ENCODE results near the gene CCDC182. TPM values are rescaled to one million over a fixed set of nuclear protein-coding genes. Genes with fewer than 3 reads are reported as not detected.

The CCDC182 gene
- total and polyA plus RNA-seq, 2 experiments from 2014 or later, result not detected

DNA sequence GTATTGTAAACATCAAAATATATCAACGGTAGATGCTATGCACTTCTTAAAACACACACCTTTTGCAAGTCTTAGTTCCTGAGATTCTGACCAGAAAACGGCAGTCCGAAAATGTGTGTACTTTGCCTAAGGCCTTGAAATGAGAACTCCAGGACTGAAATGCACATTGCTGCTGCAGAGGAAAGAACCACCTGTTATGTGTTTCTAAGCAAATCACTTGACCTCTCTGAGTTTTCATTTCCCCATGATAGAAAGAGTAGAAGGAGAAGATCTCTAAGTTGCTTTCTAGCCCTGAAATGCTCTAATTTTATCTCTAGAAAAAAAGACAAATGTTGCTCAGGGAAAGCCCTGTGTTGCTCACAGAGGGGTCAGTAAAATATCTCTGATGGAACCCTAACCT, 9.9 kb downstream of the CCDC182 start (continued):
- TF ChIP-seq, protein P1, sequence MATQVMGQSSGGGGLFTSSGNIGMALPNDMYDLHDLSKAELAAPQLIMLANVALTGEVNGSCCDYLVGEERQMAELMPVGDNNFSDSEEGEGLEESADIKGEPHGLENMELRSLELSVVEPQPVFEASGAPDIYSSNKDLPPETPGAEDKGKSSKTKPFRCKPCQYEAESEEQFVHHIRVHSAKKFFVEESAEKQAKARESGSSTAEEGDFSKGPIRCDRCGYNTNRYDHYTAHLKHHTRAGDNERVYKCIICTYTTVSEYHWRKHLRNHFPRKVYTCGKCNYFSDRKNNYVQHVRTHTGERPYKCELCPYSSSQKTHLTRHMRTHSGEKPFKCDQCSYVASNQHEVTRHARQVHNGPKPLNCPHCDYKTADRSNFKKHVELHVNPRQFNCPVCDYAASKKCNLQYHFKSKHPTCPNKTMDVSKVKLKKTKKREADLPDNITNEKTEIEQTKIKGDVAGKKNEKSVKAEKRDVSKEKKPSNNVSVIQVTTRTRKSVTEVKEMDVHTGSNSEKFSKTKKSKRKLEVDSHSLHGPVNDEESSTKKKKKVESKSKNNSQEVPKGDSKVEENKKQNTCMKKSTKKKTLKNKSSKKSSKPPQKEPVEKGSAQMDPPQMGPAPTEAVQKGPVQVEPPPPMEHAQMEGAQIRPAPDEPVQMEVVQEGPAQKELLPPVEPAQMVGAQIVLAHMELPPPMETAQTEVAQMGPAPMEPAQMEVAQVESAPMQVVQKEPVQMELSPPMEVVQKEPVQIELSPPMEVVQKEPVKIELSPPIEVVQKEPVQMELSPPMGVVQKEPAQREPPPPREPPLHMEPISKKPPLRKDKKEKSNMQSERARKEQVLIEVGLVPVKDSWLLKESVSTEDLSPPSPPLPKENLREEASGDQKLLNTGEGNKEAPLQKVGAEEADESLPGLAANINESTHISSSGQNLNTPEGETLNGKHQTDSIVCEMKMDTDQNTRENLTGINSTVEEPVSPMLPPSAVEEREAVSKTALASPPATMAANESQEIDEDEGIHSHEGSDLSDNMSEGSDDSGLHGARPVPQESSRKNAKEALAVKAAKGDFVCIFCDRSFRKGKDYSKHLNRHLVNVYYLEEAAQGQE (IDR thresholded peaks at IDR 0.05; ENCODE audit: unreplicated experiment), result no peak
- TF ChIP-seq, protein P2, sequence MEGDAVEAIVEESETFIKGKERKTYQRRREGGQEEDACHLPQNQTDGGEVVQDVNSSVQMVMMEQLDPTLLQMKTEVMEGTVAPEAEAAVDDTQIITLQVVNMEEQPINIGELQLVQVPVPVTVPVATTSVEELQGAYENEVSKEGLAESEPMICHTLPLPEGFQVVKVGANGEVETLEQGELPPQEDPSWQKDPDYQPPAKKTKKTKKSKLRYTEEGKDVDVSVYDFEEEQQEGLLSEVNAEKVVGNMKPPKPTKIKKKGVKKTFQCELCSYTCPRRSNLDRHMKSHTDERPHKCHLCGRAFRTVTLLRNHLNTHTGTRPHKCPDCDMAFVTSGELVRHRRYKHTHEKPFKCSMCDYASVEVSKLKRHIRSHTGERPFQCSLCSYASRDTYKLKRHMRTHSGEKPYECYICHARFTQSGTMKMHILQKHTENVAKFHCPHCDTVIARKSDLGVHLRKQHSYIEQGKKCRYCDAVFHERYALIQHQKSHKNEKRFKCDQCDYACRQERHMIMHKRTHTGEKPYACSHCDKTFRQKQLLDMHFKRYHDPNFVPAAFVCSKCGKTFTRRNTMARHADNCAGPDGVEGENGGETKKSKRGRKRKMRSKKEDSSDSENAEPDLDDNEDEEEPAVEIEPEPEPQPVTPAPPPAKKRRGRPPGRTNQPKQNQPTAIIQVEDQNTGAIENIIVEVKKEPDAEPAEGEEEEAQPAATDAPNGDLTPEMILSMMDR (conservative IDR thresholded peaks at IDR 0.05; ENCODE audit: low read depth in 2 of 2), result no peak
- TF ChIP-seq POLR2AphosphoS5 (IDR thresholded peaks at IDR 0.05; ENCODE audit: low read depth) (no peak), ZNF331 (CRISPR knock-in tag; IDR thresholded peaks at IDR 0.05; ENCODE audit: low read depth) (no peak), EZH2phosphoT487 (IDR thresholded peaks at IDR 0.05; ENCODE audit: unreplicated experiment) (no peak)

DNA sequence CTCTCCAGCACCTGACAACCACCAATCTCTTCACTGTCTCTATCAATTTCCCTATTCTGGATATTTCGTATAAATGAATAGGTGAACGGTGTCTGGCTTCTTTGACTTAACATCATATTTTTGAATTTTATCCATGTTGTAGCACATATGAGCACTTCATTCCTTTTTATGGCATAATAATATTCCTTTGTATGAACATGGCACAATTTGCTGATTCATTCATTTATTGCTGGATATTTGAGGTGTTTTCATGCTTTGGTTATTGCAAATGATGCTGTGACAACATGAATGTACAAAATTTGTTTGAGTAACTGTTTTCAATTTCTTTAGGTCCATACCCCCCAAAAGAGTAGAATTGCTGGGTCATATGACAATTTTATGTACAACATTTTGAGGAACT, 12.0 kb downstream of the CCDC182 start:
- Mint-ChIP-seq H3K27me3 (ENCODE audit: insufficient read depth, low read depth, poor library complexity) (peaks cover 6% of the 10 kb centered on the region), H3K27ac (no peak overlapping the region), H3K4me1 (no peaks in the 10 kb centered on the region; the same call in 2 of the 3 replicates), H3K4me3 (no peak overlapping the region), H3K9me3 (no peaks in the 10 kb centered on the region), H3K36me3 (ENCODE audit: low read depth) (no peaks in the 10 kb centered on the region)
- H3K4me2 ChIP-seq, result no peak overlapping the region
- DNase-seq (ENCODE audit: low spot score), result no peak
- no peaks in the 10 kb centered on the region for H4K20me1 ChIP-seq (replicated peaks; ENCODE audit: insufficient read depth)
- H3K79me2 ChIP-seq (replicated peaks; ENCODE audit: insufficient read depth), result no peaks in the 10 kb centered on the region
- no peak for ATAC-seq
- no peak overlapping the region for H3K27ac ChIP-seq (ENCODE audit: low read depth)
- H3K4me3 ChIP-seq, result no peak overlapping the region
- no peaks in the 10 kb centered on the region for H3K27me3 ChIP-seq (ENCODE audit: insufficient read depth)
- no peaks in the 10 kb centered on the region for H3K36me3 ChIP-seq (ENCODE audit: insufficient read depth)
- H3K9me2 ChIP-seq (ENCODE audit: insufficient read depth), result 0 out of 2 replicates have a peak, but pooled peaks cover 3% of the 10 kb centered on the region
- H2AFZ ChIP-seq, result no peak overlapping the region
- TF ChIP-seq ZNF114 (CRISPR knock-in tag; IDR thresholded peaks at IDR 0.05) (no peak), NANOG (IDR thresholded peaks at IDR 0.05; ENCODE audit: borderline replicate concordance) (no peak), EZH2 (IDR thresholded peaks at IDR 0.05; ENCODE audit: low read depth, unreplicated experiment) (no peak), EZH2phosphoT487 (IDR thresholded peaks at IDR 0.05; ENCODE audit: unreplicated experiment) (no peak), STAT1 (IDR thresholded peaks at IDR 0.05; ENCODE audit: unreplicated experiment) (no peak), CREB1 (CRISPR knock-in tag; IDR thresholded peaks at IDR 0.05; ENCODE audit: low read depth) (no peak), POLR2AphosphoS5 (IDR thresholded peaks at IDR 0.05; ENCODE audit: low read depth) (no peak)
- TF ChIP-seq, protein P3, sequence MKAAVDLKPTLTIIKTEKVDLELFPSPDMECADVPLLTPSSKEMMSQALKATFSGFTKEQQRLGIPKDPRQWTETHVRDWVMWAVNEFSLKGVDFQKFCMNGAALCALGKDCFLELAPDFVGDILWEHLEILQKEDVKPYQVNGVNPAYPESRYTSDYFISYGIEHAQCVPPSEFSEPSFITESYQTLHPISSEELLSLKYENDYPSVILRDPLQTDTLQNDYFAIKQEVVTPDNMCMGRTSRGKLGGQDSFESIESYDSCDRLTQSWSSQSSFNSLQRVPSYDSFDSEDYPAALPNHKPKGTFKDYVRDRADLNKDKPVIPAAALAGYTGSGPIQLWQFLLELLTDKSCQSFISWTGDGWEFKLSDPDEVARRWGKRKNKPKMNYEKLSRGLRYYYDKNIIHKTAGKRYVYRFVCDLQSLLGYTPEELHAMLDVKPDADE (IDR thresholded peaks at IDR 0.05), result no peak
- TF ChIP-seq, protein P4, sequence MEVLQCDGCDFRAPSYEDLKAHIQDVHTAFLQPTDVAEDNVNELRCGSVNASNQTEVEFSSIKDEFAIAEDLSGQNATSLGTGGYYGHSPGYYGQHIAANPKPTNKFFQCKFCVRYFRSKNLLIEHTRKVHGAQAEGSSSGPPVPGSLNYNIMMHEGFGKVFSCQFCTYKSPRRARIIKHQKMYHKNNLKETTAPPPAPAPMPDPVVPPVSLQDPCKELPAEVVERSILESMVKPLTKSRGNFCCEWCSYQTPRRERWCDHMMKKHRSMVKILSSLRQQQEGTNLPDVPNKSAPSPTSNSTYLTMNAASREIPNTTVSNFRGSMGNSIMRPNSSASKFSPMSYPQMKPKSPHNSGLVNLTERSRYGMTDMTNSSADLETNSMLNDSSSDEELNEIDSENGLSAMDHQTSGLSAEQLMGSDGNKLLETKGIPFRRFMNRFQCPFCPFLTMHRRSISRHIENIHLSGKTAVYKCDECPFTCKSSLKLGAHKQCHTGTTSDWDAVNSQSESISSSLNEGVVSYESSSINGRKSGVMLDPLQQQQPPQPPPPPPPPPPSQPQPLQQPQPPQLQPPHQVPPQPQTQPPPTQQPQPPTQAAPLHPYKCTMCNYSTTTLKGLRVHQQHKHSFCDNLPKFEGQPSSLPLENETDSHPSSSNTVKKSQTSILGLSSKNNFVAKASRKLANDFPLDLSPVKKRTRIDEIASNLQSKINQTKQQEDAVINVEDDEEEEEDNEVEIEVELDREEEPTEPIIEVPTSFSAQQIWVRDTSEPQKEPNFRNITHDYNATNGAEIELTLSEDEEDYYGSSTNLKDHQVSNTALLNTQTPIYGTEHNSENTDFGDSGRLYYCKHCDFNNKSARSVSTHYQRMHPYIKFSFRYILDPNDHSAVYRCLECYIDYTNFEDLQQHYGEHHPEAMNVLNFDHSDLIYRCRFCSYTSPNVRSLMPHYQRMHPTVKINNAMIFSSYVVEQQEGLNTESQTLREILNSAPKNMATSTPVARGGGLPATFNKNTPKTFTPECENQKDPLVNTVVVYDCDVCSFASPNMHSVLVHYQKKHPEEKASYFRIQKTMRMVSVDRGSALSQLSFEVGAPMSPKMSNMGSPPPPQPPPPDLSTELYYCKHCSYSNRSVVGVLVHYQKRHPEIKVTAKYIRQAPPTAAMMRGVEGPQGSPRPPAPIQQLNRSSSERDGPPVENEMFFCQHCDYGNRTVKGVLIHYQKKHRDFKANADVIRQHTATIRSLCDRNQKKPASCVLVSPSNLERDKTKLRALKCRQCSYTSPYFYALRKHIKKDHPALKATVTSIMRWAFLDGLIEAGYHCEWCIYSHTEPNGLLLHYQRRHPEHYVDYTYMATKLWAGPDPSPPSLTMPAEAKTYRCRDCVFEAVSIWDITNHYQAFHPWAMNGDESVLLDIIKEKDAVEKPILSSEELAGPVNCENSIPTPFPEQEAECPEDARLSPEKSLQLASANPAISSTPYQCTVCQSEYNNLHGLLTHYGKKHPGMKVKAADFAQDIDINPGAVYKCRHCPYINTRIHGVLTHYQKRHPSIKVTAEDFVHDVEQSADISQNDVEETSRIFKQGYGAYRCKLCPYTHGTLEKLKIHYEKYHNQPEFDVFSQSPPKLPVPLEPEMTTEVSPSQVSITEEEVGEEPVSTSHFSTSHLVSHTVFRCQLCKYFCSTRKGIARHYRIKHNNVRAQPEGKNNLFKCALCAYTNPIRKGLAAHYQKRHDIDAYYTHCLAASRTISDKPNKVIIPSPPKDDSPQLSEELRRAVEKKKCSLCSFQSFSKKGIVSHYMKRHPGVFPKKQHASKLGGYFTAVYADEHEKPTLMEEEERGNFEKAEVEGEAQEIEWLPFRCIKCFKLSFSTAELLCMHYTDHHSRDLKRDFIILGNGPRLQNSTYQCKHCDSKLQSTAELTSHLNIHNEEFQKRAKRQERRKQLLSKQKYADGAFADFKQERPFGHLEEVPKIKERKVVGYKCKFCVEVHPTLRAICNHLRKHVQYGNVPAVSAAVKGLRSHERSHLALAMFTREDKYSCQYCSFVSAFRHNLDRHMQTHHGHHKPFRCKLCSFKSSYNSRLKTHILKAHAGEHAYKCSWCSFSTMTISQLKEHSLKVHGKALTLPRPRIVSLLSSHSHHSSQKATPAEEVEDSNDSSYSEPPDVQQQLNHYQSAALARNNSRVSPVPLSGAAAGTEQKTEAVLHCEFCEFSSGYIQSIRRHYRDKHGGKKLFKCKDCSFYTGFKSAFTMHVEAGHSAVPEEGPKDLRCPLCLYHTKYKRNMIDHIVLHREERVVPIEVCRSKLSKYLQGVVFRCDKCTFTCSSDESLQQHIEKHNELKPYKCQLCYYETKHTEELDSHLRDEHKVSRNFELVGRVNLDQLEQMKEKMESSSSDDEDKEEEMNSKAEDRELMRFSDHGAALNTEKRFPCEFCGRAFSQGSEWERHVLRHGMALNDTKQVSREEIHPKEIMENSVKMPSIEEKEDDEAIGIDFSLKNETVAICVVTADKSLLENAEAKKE (CRISPR knock-in tag; IDR thresholded peaks at IDR 0.05), result no peak
- H3K4me1 ChIP-seq (ENCODE audit: insufficient read depth), result no peaks in the 10 kb centered on the region
- no peaks in the 10 kb centered on the region for H3F3A ChIP-seq (replicated peaks; ENCODE audit: low read depth)
